ENCODE data around the gene SCML1.

DNA sequence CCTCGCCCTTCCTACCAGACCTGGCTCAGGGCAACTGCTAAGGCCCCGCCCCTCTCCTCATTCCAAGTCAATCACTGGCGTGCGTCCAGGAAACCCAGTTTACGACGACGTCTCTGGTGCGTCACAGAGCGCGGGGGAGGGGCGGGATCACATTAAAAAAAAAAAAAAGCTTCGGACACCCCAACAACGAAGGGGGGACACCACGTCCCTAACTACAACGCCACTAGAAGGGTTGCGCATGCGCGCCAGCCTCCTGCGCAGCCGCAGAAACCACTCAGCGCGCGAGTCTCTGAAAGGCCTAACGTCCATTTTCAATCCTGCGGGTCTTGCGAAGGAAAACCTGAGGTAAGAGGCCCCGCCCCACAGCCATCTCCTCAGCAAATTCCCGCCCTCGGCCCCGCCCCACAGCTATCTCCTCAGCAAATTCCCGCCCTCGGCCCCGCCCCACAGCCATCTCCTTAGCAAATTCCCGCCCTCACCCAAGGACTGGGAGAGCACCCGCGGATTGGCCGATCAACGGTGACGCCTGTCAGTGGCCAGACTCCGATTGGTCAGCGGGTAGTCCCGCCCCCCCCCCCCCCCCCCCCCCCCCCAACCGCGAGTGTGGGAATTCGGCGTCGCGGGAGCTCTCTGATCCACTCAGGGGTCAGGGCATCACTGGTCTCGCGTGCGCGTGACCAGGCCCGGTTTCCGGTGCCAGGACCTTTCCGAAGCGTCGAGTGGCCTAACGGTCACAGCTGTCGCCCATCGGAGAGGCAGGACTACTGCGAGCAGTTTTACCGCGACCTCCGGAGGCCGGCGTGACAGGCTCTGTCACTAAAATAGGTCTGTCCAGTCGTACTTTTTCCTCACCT, at the start of gene SCML1:
- TF ChIP-seq, protein P1, sequence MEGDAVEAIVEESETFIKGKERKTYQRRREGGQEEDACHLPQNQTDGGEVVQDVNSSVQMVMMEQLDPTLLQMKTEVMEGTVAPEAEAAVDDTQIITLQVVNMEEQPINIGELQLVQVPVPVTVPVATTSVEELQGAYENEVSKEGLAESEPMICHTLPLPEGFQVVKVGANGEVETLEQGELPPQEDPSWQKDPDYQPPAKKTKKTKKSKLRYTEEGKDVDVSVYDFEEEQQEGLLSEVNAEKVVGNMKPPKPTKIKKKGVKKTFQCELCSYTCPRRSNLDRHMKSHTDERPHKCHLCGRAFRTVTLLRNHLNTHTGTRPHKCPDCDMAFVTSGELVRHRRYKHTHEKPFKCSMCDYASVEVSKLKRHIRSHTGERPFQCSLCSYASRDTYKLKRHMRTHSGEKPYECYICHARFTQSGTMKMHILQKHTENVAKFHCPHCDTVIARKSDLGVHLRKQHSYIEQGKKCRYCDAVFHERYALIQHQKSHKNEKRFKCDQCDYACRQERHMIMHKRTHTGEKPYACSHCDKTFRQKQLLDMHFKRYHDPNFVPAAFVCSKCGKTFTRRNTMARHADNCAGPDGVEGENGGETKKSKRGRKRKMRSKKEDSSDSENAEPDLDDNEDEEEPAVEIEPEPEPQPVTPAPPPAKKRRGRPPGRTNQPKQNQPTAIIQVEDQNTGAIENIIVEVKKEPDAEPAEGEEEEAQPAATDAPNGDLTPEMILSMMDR (IDR thresholded peaks at IDR 0.05) = no peak
- TF ChIP-seq REST (IDR thresholded peaks at IDR 0.05; ENCODE audit: insufficient read depth in 1 of 2, low read depth in 2 of 2, low read length in 1 of 2) (no peak), SIN3A (IDR thresholded peaks at IDR 0.05; ENCODE audit: borderline replicate concordance, insufficient read depth, low read depth, low read length) (no peak), POLR2AphosphoS5 (IDR thresholded peaks at IDR 0.05; ENCODE audit: low read depth, low read length) (no peak), TCF7L2 (IDR thresholded peaks at IDR 0.05; ENCODE audit: low read depth, low read length) (no peak)

Data from Panc1 (cell line).